Suprapubic skin (tissue), 4 donors: ENCODE measurements around the gene SLC2A10. TPM values are rescaled to one million over a fixed set of nuclear protein-coding genes. Genes with fewer than 3 reads are reported as not detected.

Experiments
- DNase-seq, 2 donors: peaks; one replicate each; pipeline ENCODE4 v3.0.0-alpha.2; 2019; ENCODE audit warnings: low spot score in 2 of 2
- H3K27ac ChIP-seq: fragments of 200-600 bp; sonication (generic); one replicate; pipeline ENCODE4 v1.5.1; 2019
- H3K27me3 ChIP-seq: fragments of 200-600 bp; sonication (generic); one replicate; pipeline ENCODE4 v1.5.1; 2019
- H3K36me3 ChIP-seq: fragments of 200-600 bp; sonication (generic); one replicate; pipeline ENCODE4 v1.5.1; 2019
- H3K4me1 ChIP-seq: fragments of 200-600 bp; sonication (generic); one replicate; pipeline ENCODE4 v1.5.1; 2019
- H3K4me3 ChIP-seq: fragments of 200-600 bp; sonication (generic); one replicate; pipeline ENCODE4 v1.5.1; 2019; ENCODE audit warnings: mild to moderate bottlenecking
- H3K9me3 ChIP-seq: fragments of 200-600 bp; sonication (generic); one replicate; pipeline ENCODE4 v1.5.1; 2019
- CTCF ChIP-seq, 2 donors: fragments of 200-600 bp in 1 of 2; fragments of 450-650 bp in 1 of 2; sonication (generic) in 1 of 2; IDR thresholded peaks; one replicate each; pipeline ENCODE4 v1.5.1; 2016 to 2019; ENCODE audit warnings: antibody characterized with exemption in 2 of 2, mild to moderate bottlenecking in 1 of 2, moderate library complexity in 1 of 2
- EP300 ChIP-seq: sonication (generic); formaldehyde crosslinking; IDR thresholded peaks from one replicate; pipeline ENCODE4 v1.6.1; 2017; ENCODE audit warnings: antibody characterized with exemption
- POLR2A ChIP-seq, 2 donors: fragments of 450-650 bp; IDR thresholded peaks; one replicate each; pipeline ENCODE4 v1.6.1; 2017; ENCODE audit warnings: antibody characterized with exemption in 2 of 2, mild to moderate bottlenecking in 2 of 2, moderate library complexity in 2 of 2
- POLR2AphosphoS5 ChIP-seq, 3 donors: sonication (generic); formaldehyde crosslinking; IDR thresholded peaks; one replicate each; pipeline ENCODE4 v1.6.1; 2017; ENCODE audit warnings: antibody characterized with exemption in 3 of 3
- WGBS: methylation state at CpG from one replicate; pipeline ENCODE4 v1.1.5; 2018; 5-methylcytosine and 5-hydroxymethylcytosine counted together
- total RNA-seq, 4 donors: library from RNA; depleted of rRNA; stranded (reverse); fragments of >200 nt; gene quantifications; one replicate each; pipeline ENCODE4 v1.1.0, GENCODE V29; 2016

SLC2A10 gene
- total RNA-seq, 4 donors from 2014 or later = 2.6 to 8.1 (median 5.5) TPM

GRCh38 chr20:46743088-46743487, 33.6 kb downstream of the SLC2A10 start:
- TF ChIP-seq EP300 = no peak
- no peak for TF ChIP-seq POLR2A (IDR thresholded peaks at IDR 0.05)
- TF ChIP-seq CTCF (IDR thresholded peaks at IDR 0.05) = no peak
- Histone ChIP-seq H3K27ac (no peak overlapping the region), H3K4me3 (no peak overlapping the region), H3K9me3 (no peaks in the 10 kb centered on the region), H3K36me3 (no peaks in the 10 kb centered on the region), H3K27me3 (no peaks in the 10 kb centered on the region), H3K4me1 (peaks cover 16% of the 10 kb centered on the region)
- DNase-seq = no peak
- 63% methylated on average over 5 of the region's 5 CpGs for WGBS

GRCh38 chr20:46746956-46747526, 37.6 kb downstream of the SLC2A10 start:
- Histone ChIP-seq H3K36me3 (no peaks in the 10 kb centered on the region), H3K27ac (no peak overlapping the region), H3K4me1 (peaks cover 7% of the 10 kb centered on the region), H3K27me3 (no peaks in the 10 kb centered on the region), H3K4me3 (no peak overlapping the region), H3K9me3 (no peaks in the 10 kb centered on the region)
- TF ChIP-seq POLR2A (IDR thresholded peaks at IDR 0.05) (no peak), POLR2AphosphoS5 (IDR thresholded peaks at IDR 0.05) (no peak), EP300 (no peak), CTCF (IDR thresholded peaks at IDR 0.05) (no peak)
- WGBS = 37% methylated on average over 7 of the region's 7 CpGs
- no peak for DNase-seq

- no peak for TF ChIP-seq POLR2A (IDR thresholded peaks at IDR 0.05)
- TF ChIP-seq CTCF (IDR thresholded peaks at IDR 0.05) = no peak
- no peak for TF ChIP-seq POLR2AphosphoS5 (IDR thresholded peaks at IDR 0.05)
- no peak for TF ChIP-seq EP300
- Histone ChIP-seq H3K27ac (no peak overlapping the region), H3K9me3 (no peaks in the 10 kb centered on the region), H3K4me1 (peaks cover 7% of the 10 kb centered on the region), H3K27me3 (no peaks in the 10 kb centered on the region), H3K36me3 (no peaks in the 10 kb centered on the region), H3K4me3 (no peak overlapping the region)
- 50% methylated on average over 3 of the region's 3 CpGs for WGBS
- DNase-seq = no peak
Measured at GRCh38 chr20:46749147-46749546, 39.7 kb downstream of the SLC2A10 start.

GRCh38 chr20:46751856-46752255, 42.4 kb downstream of the SLC2A10 start:
- no peaks in the 10 kb centered on the region for H3K36me3 ChIP-seq
- H3K27ac ChIP-seq = no peak overlapping the region
- H3K27me3 ChIP-seq = no peaks in the 10 kb centered on the region
- no peak for TF ChIP-seq POLR2A (IDR thresholded peaks at IDR 0.05)
- TF ChIP-seq POLR2AphosphoS5 (IDR thresholded peaks at IDR 0.05) = no peak
- TF ChIP-seq CTCF (IDR thresholded peaks at IDR 0.05) = no peak
- no peak for TF ChIP-seq EP300
- WGBS = 52% methylated on average over 9 of the region's 9 CpGs
- no peaks in the 10 kb centered on the region for H3K9me3 ChIP-seq
- H3K4me3 ChIP-seq = no peak overlapping the region
- peaks cover 6% of the 10 kb centered on the region for H3K4me1 ChIP-seq
- no peak for DNase-seq

- TF ChIP-seq CTCF (IDR thresholded peaks at IDR 0.05) = peak; percentile 14 to 65
- TF ChIP-seq POLR2AphosphoS5 (IDR thresholded peaks at IDR 0.05) = no peak
- Histone ChIP-seq H3K27ac (no peak overlapping the region), H3K9me3 (no peaks in the 10 kb centered on the region), H3K4me1 (no peaks in the 10 kb centered on the region), H3K4me3 (no peak overlapping the region), H3K27me3 (no peaks in the 10 kb centered on the region), H3K36me3 (no peaks in the 10 kb centered on the region)
- DNase-seq = no peak
- WGBS = 12% methylated on average over 9 of the region's 10 CpGs
Measured at GRCh38 chr20:46752728-46753127, 43.3 kb downstream of the SLC2A10 start.
